ENCODE data around the gene FH. TPM values are rescaled to one million over a fixed set of nuclear protein-coding genes. Genes with fewer than 3 reads are reported as not detected.

The FH gene
- total and polyA plus RNA-seq, 2 donors (not counting 3 experiments of a cell fraction or from before 2014, with no cell fraction given): 41.9 to 96.6 TPM

DNA sequence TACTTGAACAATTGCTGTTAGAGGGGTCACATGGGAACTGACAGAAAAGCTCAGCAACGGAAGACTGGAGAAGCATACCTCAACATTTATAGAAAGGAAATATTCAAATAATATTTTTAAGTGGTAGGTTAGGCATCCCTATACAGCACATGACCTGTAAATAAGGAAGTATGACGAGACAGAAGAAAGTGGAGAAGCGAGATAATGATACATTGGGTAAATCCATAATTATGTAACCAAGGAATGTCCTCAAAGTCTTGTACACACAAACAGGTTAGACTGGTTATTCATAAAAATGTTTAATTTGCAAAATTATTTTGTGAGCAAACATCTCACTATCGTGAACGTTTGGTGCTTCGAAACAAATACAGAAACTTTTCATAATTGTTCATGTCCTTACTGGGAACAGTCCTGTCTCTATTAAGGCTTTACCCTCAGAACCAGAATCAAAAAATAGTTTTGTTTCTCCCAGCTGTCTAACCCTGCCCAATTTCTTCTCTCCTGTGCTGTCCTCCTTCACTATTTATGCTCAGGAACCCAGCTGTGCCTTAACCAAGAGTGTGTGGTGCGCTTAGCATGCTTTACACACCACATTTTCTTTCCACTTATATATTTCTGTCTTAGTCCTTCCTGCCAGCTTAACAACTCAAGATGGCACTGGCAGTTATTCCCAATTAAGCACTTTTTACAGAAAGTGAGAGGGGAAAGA lies 22.8 kb upstream of the FH start:
- no peak overlapping the region for H2AFZ ChIP-seq (ENCODE audit: low read depth, low read length)
- no peak overlapping the region for H3K9ac ChIP-seq (replicated peaks; ENCODE audit: extremely low read depth, insufficient read depth, low read length)
- FAIRE-seq: no peak
- H3K27ac ChIP-seq (ENCODE audit: insufficient read depth, low read depth, low read length): no peak overlapping the region
- H3K4me3 ChIP-seq (replicated peaks in 1 of 3; ENCODE audit: insufficient read depth in 1 of 3, low read depth in 1 of 3, low read length in 3 of 3): no peak overlapping the region
- no peaks in the 10 kb centered on the region for H3K9me3 ChIP-seq (replicated peaks; ENCODE audit: control insufficient read depth, insufficient read depth, low read length)
- no peak overlapping the region for H3K4me2 ChIP-seq (ENCODE audit: insufficient read depth, low read length)
- H3K79me2 ChIP-seq (ENCODE audit: control insufficient read depth, insufficient read depth, low read length): no peaks in the 10 kb centered on the region
- H4K20me1 ChIP-seq (replicated peaks; ENCODE audit: control insufficient read depth, extremely low read depth, insufficient read depth, low read length): no peaks in the 10 kb centered on the region
- no peaks in the 10 kb centered on the region for H3K36me3 ChIP-seq (ENCODE audit: control insufficient read depth in 2 of 2, extremely low read depth in 1 of 2, insufficient read depth in 2 of 2, low read length in 2 of 2)
- no TSS peak for BruUV-seq (replicated peaks)
- no peaks in the 10 kb centered on the region for H3K4me1 ChIP-seq (ENCODE audit: control insufficient read depth, extremely low read depth, insufficient read depth, low read length)
- DNase-seq (ENCODE audit: low read depth, low spot score): no peak
- peaks cover 0 to 12% of the 10 kb centered on the region in 2 experiments for H3K27me3 ChIP-seq (ENCODE audit: control insufficient read depth in 2 of 2, insufficient read depth in 2 of 2, low read length in 2 of 2)
- TF ChIP-seq, protein P1, sequence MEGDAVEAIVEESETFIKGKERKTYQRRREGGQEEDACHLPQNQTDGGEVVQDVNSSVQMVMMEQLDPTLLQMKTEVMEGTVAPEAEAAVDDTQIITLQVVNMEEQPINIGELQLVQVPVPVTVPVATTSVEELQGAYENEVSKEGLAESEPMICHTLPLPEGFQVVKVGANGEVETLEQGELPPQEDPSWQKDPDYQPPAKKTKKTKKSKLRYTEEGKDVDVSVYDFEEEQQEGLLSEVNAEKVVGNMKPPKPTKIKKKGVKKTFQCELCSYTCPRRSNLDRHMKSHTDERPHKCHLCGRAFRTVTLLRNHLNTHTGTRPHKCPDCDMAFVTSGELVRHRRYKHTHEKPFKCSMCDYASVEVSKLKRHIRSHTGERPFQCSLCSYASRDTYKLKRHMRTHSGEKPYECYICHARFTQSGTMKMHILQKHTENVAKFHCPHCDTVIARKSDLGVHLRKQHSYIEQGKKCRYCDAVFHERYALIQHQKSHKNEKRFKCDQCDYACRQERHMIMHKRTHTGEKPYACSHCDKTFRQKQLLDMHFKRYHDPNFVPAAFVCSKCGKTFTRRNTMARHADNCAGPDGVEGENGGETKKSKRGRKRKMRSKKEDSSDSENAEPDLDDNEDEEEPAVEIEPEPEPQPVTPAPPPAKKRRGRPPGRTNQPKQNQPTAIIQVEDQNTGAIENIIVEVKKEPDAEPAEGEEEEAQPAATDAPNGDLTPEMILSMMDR (IDR thresholded peaks at IDR 0.05; ENCODE audit: extremely low read depth in 1 of 2, insufficient read depth in 1 of 2, low read depth in 1 of 2, low read length in 2 of 2): no peak
- TF ChIP-seq EZH2 (IDR thresholded peaks at IDR 0.05; ENCODE audit: borderline replicate concordance, low read depth, low read length, severe bottlenecking) (no peak), GATA2 (IDR thresholded peaks at IDR 0.05; ENCODE audit: insufficient read depth, insufficient read length, low read depth, low read length) (no peak), POLR2A (IDR thresholded peaks at IDR 0.05; ENCODE audit: low read depth, low read length) (no peak), JUN (IDR thresholded peaks at IDR 0.05; ENCODE audit: borderline replicate concordance, insufficient read depth, insufficient read length, low read depth) (no peak), MYC (IDR thresholded peaks at IDR 0.05; ENCODE audit: low read depth, low read length) (no peak), POLR2AphosphoS5 (IDR thresholded peaks at IDR 0.05; ENCODE audit: insufficient read depth, low read depth, low read length) (no peak), FOS (IDR thresholded peaks at IDR 0.05; ENCODE audit: borderline replicate concordance, insufficient read depth, low read length) (no peak)
- TF ChIP-seq, protein P2, sequence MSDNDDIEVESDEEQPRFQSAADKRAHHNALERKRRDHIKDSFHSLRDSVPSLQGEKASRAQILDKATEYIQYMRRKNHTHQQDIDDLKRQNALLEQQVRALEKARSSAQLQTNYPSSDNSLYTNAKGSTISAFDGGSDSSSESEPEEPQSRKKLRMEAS (IDR thresholded peaks at IDR 0.05; ENCODE audit: insufficient read depth, insufficient read length): no peak
- H3K9me1 ChIP-seq (replicated peaks; ENCODE audit: control insufficient read depth, extremely low read depth, insufficient read depth, low read length): no peaks in the 10 kb centered on the region
- CTCF ChIA-PET: interaction anchor here (1.1 kb wide), 1 partner anchor 69 kb away, joined by 4 read pairs; no protein-coding TSS in a partner anchor
- dilution Hi-C loops (cut with MboI; ENCODE audit: extremely low pct_ligation_motif_present, low sequenced_read_pairs) (no loop called here), intact Hi-C loops (cut with micrococcal nuclease) (no loop called here)
- POLR2A ChIA-PET: interaction anchor here (0.5 kb wide), 1 partner anchor 98 kb away, joined by 6 read pairs; the partner anchor contains the start of genes CHML and OPN3
